OCI-LY3 (cell line): Measurements from ENCODE around the gene ROR2.

Experiments used
- H2AFZ ChIP-seq: fragments of 200-600, 300-600 bp; shearing (Covaris generic); 2 replicates; pipeline ENCODE4 v1.6.0; 2014; ENCODE audit warnings: antibody characterized with exemption, low read depth, low read length
- H3K27ac ChIP-seq: fragments of 200-600, 300-600 bp; sonication (generic); 2 replicates; pipeline ENCODE4 v1.5.1; 2014; ENCODE audit warnings: mild to moderate bottlenecking, low read length, moderate library complexity, mixed read lengths
- H3K27me3 ChIP-seq: fragments of 200-600, 300-600 bp; sonication (generic); 2 replicates; pipeline ENCODE4 v1.6.1; 2014; ENCODE audit warnings: low read depth, low read length, mixed read lengths
- H3K36me3 ChIP-seq: fragments of 200-600, 300-600 bp; sonication (generic); replicated peaks from 2 replicates; pipeline ENCODE3; 2014; ENCODE audit warnings: low read depth, low read length, mixed read lengths
- H3K4me1 ChIP-seq: fragments of 300-600, 200-600 bp; sonication (generic); 2 replicates; pipeline ENCODE4 v1.6.1; 2014; ENCODE audit warnings: low read length, mixed read lengths
- H3K4me2 ChIP-seq: fragments of 200-600, 300-600 bp; sonication (generic); 2 replicates; pipeline ENCODE4 v1.6.1; 2014; ENCODE audit warnings: low read length, mixed read lengths
- H3K4me3 ChIP-seq: fragments of 300-600, 200-600 bp; sonication (generic); 2 replicates; pipeline ENCODE4 v1.5.1; 2014; ENCODE audit warnings: antibody characterized with exemption, mild to moderate bottlenecking, low read length, moderate library complexity
- H3K79me2 ChIP-seq: fragments of 300-600, 200-600 bp; shearing (Covaris generic); 2 replicates; pipeline ENCODE4 v1.6.1; 2014; ENCODE audit warnings: mild to moderate bottlenecking, low read length, mixed read lengths
- H3K9ac ChIP-seq: fragments of 300-600, 200-600 bp; shearing (Covaris generic); 2 replicates; pipeline ENCODE4 v1.6.0; 2014; ENCODE audit warnings: mild to moderate bottlenecking, low read length, moderate library complexity
- H3K9me3 ChIP-seq: fragments of 200-600, 300-600 bp; shearing (Covaris generic); 2 replicates; pipeline ENCODE4 v1.6.1; 2014; ENCODE audit warnings: low read length, mixed read lengths; ENCODE audit not compliant: insufficient read depth
- H4K20me1 ChIP-seq: fragments of 200-600, 300-600 bp; sonication (generic); 2 replicates; pipeline ENCODE4 v1.6.1; 2016; ENCODE audit warnings: low read length, mixed read lengths; ENCODE audit not compliant: insufficient read depth
- EZH2phosphoT487 ChIP-seq: fragments of 200-600 bp; shearing (Covaris generic); IDR thresholded peaks from 2 replicates; pipeline ENCODE4 v1.6.1; 2018; ENCODE audit warnings: antibody characterized with exemption, mixed run types, low read depth
- TF ChIP-seq, protein P1 (sequence below): fragments of 200-600, 300-600 bp; sonication (generic); IDR thresholded peaks from 2 replicates; pipeline ENCODE4 v1.5.1; 2014; ENCODE audit warnings: antibody characterized with exemption, low read length, low read depth

ROR2 gene

DNA sequence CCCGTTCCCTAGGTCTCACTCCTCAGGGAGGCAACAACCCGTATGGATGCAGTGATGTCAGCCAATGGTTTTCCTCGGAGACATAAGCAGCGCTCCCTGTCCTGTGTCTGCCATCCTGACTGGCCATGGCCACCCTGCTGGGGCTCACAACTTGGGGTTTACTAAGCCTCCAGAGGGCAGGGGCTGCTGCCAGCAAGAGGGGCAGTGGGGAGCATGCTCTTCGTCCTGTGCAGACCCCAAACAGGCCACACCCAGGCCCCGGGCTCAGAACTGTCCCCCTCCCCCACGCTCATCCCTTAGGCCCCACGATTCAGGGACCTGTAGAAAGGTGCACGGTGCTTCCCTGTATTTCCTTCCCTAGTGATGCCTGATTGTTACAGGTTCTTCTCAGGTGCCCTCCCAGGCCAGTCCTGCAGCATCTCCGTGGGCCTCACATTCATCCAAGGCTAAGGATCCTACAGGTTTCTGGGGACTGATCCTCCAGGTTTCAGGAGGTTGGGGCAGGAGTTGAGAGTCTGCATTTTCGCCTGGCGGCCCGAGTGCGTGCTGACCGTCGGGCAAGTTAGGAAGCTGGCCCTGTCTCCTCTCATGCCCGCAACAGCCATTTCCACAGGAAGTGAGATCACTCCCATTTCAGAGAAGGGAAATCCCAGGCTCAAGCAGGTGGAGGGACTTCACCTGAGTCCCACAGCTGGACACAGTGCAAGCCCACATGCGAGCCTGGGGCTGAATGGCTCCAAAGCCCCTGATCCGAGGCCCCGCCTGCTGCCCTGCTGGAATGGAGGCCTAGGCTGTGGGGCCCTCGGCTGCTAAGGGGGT lies 217.6 kb downstream of the ROR2 start:
- H3K4me3 ChIP-seq, result no peak overlapping the region
- no peaks in the 10 kb centered on the region for H4K20me1 ChIP-seq
- TF ChIP-seq, protein P1, sequence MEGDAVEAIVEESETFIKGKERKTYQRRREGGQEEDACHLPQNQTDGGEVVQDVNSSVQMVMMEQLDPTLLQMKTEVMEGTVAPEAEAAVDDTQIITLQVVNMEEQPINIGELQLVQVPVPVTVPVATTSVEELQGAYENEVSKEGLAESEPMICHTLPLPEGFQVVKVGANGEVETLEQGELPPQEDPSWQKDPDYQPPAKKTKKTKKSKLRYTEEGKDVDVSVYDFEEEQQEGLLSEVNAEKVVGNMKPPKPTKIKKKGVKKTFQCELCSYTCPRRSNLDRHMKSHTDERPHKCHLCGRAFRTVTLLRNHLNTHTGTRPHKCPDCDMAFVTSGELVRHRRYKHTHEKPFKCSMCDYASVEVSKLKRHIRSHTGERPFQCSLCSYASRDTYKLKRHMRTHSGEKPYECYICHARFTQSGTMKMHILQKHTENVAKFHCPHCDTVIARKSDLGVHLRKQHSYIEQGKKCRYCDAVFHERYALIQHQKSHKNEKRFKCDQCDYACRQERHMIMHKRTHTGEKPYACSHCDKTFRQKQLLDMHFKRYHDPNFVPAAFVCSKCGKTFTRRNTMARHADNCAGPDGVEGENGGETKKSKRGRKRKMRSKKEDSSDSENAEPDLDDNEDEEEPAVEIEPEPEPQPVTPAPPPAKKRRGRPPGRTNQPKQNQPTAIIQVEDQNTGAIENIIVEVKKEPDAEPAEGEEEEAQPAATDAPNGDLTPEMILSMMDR, result no peak
- TF ChIP-seq EZH2phosphoT487, result no peak
- H3K4me2 ChIP-seq, result no peak overlapping the region
- H3K79me2 ChIP-seq, result no peaks in the 10 kb centered on the region
- H3K27me3 ChIP-seq, result peaks cover 23% of the 10 kb centered on the region; the same call in 1 of the 2 replicates
- H3K9ac ChIP-seq, result no peak overlapping the region
- H3K4me1 ChIP-seq, result peaks cover 7% of the 10 kb centered on the region; the same call in 1 of the 2 replicates
- H2AFZ ChIP-seq, result no peak overlapping the region
- no peaks in the 10 kb centered on the region for H3K9me3 ChIP-seq
- no peaks in the 10 kb centered on the region for H3K36me3 ChIP-seq
- no peak overlapping the region for H3K27ac ChIP-seq

DNA sequence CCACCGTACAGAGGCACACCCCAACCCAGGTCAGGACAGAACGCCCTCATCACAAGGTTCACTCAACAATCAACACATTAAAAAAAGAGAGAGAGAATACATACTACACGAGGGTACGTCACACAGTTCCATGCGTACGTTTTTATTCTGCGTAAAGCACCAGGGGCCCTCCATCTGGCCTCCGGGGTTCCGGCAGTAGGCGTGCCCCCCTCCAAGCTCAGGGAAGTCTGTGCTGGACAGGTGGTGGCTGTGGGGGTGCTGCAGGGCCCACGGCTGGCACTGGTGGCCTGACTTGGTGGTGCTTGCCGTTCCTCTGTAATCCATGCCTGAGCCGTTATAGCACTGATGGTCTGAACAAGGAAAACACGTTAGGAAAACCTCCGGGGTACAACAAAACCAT lies 219.2 kb downstream of the ROR2 start:
- Histone ChIP-seq H3K9me3 (no peaks in the 10 kb centered on the region), H3K9ac (no peak overlapping the region), H3K27me3 (peaks cover 26% of the 10 kb centered on the region), H3K4me1 (peaks cover 15% of the 10 kb centered on the region), H3K27ac (no peak overlapping the region), H3K79me2 (no peaks in the 10 kb centered on the region), H3K36me3 (no peaks in the 10 kb centered on the region), H3K4me2 (no peak overlapping the region), H4K20me1 (0 out of 2 replicates have a peak, but pooled peaks cover 6% of the 10 kb centered on the region), H3K4me3 (no peak overlapping the region), H2AFZ (no peak overlapping the region)
- TF ChIP-seq, protein P1, result no peak
- no peak for TF ChIP-seq EZH2phosphoT487

DNA sequence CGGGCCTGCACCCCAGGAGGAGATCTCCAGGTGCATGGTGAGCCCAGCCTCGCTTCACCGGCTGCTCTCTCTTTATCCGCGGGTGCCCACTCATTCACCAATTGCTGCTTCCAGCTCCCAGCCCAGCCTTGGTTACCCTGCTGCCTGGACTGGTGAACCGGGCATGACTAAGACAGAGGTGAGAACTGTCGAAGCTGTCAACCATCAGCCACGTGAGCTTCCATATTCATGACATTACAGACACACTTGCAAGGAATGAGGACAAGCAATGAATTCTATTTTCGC lies 220.5 kb downstream of the ROR2 start:
- Histone ChIP-seq H3K27ac (no peak overlapping the region), H3K4me3 (no peak overlapping the region), H3K36me3 (no peaks in the 10 kb centered on the region), H3K27me3 (peaks cover 29% of the 10 kb centered on the region), H3K9ac (no peak overlapping the region), H3K9me3 (no peaks in the 10 kb centered on the region), H3K79me2 (no peaks in the 10 kb centered on the region), H4K20me1 (0 out of 2 replicates have a peak, but pooled peaks cover 6% of the 10 kb centered on the region), H3K4me2 (no peak overlapping the region), H2AFZ (no peak overlapping the region), H3K4me1 (peaks cover 15% of the 10 kb centered on the region)
- TF ChIP-seq, protein P1, result no peak
- no peak for TF ChIP-seq EZH2phosphoT487

DNA sequence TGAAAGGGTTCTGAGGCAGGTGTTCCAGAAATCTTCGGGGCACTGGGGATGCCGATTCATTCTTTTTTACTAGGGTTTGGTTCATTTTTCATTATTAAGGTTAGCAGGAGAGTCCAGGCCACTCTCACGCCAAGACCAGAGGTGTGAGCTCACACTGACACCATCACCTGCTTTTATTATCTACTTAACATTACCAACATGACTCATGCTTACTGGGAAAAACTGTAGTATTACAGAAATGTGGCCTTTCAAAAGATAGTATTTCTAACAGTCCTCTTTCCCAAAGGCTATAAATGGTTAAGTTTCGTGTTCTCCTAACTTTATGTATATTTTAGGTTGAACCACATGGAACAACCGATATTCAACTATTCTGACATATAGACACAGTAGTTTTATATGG lies 222.1 kb downstream of the ROR2 start:
- no peak overlapping the region for H3K4me3 ChIP-seq
- no peaks in the 10 kb centered on the region for H3K36me3 ChIP-seq

More for the DNA sequence above, 222.1 kb downstream of the ROR2 start:
- Histone ChIP-seq H3K4me2 (no peak overlapping the region), H3K27ac (no peak overlapping the region), H2AFZ (no peak overlapping the region), H3K9me3 (no peaks in the 10 kb centered on the region), H4K20me1 (0 out of 2 replicates have a peak, but pooled peaks cover 6% of the 10 kb centered on the region), H3K27me3 (peaks cover 32% of the 10 kb centered on the region), H3K9ac (no peak overlapping the region), H3K79me2 (no peaks in the 10 kb centered on the region), H3K4me1 (peaks cover 15% of the 10 kb centered on the region)
- TF ChIP-seq, protein P1, result no peak
- no peak for TF ChIP-seq EZH2phosphoT487
